ENCODE data around the gene SYT1. TPM values are rescaled to one million over a fixed set of nuclear protein-coding genes. Genes with fewer than 3 reads are reported as not detected.

The SYT1 gene
- total RNA-seq, 1 donor from 2014 or later: 35.5 TPM

DNA sequence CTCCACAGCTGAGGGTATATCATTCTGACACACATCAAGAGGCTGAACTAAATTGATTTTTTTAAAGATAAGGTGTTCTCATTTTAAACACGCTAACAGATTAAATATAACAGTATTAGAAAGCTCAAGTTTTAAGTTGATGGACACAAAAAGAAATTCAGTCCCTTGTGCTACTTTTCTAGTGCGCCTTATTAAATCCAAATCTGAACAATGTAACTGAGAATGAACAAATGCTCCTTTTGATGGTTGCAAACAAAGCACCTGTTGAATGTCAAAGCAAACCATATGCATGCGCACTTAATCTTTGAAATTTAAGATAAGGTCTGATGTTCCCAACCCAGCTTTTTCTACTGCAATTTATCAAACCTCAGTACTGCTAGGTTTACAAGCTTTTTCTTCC is 424.3 kb downstream of the SYT1 start:
- no peak for DNase-seq (ENCODE audit: extremely low spot score, unreplicated experiment)
- no peaks in the 10 kb centered on the region for H3K4me1 Mint-ChIP-seq (ENCODE audit: unreplicated experiment)
- TF ChIP-seq, protein P1, sequence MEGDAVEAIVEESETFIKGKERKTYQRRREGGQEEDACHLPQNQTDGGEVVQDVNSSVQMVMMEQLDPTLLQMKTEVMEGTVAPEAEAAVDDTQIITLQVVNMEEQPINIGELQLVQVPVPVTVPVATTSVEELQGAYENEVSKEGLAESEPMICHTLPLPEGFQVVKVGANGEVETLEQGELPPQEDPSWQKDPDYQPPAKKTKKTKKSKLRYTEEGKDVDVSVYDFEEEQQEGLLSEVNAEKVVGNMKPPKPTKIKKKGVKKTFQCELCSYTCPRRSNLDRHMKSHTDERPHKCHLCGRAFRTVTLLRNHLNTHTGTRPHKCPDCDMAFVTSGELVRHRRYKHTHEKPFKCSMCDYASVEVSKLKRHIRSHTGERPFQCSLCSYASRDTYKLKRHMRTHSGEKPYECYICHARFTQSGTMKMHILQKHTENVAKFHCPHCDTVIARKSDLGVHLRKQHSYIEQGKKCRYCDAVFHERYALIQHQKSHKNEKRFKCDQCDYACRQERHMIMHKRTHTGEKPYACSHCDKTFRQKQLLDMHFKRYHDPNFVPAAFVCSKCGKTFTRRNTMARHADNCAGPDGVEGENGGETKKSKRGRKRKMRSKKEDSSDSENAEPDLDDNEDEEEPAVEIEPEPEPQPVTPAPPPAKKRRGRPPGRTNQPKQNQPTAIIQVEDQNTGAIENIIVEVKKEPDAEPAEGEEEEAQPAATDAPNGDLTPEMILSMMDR (conservative IDR thresholded peaks at IDR 0.05): no peak
- peaks cover 6% of the 10 kb centered on the region for H3K36me3 Mint-ChIP-seq
- no peak overlapping the region for H3K4me3 Mint-ChIP-seq
- no peak overlapping the region for H3K27ac Mint-ChIP-seq
- H3K27me3 Mint-ChIP-seq: no peaks in the 10 kb centered on the region
- H3K9me3 Mint-ChIP-seq: no peaks in the 10 kb centered on the region

DNA sequence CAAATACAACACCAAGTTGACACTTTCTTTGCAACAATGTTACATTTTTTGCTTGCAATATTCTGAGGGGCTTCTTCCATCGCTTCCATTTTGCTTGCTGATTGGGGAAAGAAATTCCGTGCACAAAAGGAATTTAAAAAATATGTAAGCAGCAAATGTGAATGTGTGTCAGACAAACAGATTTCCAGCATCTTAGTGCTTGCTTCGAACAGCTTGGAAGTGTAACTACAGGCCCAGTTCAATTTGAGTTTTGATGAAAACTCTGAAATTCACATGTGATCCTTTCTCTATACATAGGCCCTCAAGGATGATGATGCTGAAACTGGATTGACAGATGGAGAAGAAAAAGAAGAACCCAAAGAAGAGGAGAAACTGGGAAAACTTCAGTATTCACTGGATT is 427.1 kb downstream of the SYT1 start:
- H3K9me3 Mint-ChIP-seq: no peaks in the 10 kb centered on the region
- H3K27me3 Mint-ChIP-seq: no peaks in the 10 kb centered on the region
- no peak overlapping the region for H3K4me3 Mint-ChIP-seq
- H3K36me3 Mint-ChIP-seq: peaks cover 10% of the 10 kb centered on the region
- DNase-seq (ENCODE audit: extremely low spot score, unreplicated experiment): no peak
- H3K4me1 Mint-ChIP-seq (ENCODE audit: unreplicated experiment): no peaks in the 10 kb centered on the region
- TF ChIP-seq, protein P1 (conservative IDR thresholded peaks at IDR 0.05): no peak
- no peak overlapping the region for H3K27ac Mint-ChIP-seq

DNA sequence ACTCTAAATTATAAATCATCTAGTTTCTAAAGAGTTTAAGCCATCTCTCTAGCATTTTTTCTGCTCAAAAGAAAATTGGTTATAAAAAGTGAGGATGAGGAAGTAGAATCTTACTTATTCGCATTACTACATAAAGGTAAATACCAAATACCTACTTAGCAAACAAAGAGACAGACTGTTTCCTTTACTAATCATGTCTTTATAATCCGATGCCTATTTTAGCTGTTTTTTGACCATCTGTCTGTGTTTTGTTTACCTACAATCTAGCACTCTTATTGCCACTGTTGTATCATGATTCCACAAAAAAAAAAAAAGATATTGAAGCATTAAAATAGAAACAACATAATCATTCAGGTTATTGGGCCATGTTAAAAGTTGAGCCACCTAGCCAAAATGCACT is 430.0 kb downstream of the SYT1 start:
- TF ChIP-seq, protein P1 (conservative IDR thresholded peaks at IDR 0.05): no peak
- Mint-ChIP-seq H3K36me3 (peaks cover 10% of the 10 kb centered on the region), H3K4me1 (ENCODE audit: unreplicated experiment) (peaks cover 6% of the 10 kb centered on the region), H3K9me3 (no peaks in the 10 kb centered on the region), H3K27ac (no peak overlapping the region), H3K27me3 (no peaks in the 10 kb centered on the region), H3K4me3 (no peak overlapping the region)
- no peak for DNase-seq (ENCODE audit: extremely low spot score, unreplicated experiment)

DNA sequence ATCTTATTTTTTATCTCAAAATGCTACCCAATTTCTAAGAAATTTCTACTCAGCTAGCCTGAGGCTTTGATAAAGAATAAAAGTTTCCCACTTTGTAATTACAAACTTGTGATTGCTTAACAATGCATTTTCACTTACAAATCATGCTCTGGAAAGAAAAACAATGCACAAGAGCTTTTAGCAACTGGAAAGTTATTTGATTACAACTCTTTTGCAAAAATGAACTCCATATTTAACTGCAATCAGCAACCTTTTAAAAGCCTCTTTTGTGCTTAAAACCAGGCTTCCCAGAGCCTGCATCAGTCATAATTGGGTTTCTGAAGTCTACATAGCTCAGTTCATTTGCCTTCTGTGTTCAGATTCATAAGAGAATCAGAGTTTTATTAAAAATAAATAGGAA is 431.0 kb downstream of the SYT1 start:
- Mint-ChIP-seq H3K36me3 (peaks cover 4% of the 10 kb centered on the region), H3K27me3 (no peaks in the 10 kb centered on the region), H3K4me3 (no peak overlapping the region), H3K4me1 (ENCODE audit: unreplicated experiment) (peaks cover 11% of the 10 kb centered on the region), H3K27ac (no peak overlapping the region), H3K9me3 (no peaks in the 10 kb centered on the region)
- no peak for DNase-seq (ENCODE audit: extremely low spot score, unreplicated experiment)
- TF ChIP-seq, protein P1 (conservative IDR thresholded peaks at IDR 0.05): no peak

DNA sequence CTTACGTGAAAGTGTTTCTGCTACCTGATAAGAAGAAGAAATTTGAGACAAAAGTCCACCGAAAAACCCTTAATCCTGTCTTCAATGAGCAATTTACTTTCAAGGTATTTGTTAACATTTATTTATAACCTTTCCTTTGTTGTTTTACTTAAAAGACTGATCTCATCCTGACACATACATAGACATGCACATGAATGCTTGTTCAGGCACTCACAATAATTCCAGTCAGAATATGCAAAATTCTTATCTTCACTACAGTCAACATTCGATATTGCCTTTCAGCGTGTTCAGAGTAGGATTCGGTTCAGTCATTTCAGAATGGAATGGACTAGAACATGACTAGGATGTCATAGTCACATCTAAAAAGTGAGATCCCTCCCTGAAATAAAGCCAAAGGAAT is 431.6 kb downstream of the SYT1 start:
- Mint-ChIP-seq H3K36me3 (peaks cover 4% of the 10 kb centered on the region), H3K27ac (no peak overlapping the region), H3K9me3 (no peaks in the 10 kb centered on the region), H3K27me3 (no peaks in the 10 kb centered on the region), H3K4me3 (no peak overlapping the region), H3K4me1 (ENCODE audit: unreplicated experiment) (peaks cover 11% of the 10 kb centered on the region)
- TF ChIP-seq, protein P1 (conservative IDR thresholded peaks at IDR 0.05): no peak
- no peak for DNase-seq (ENCODE audit: extremely low spot score, unreplicated experiment)

DNA sequence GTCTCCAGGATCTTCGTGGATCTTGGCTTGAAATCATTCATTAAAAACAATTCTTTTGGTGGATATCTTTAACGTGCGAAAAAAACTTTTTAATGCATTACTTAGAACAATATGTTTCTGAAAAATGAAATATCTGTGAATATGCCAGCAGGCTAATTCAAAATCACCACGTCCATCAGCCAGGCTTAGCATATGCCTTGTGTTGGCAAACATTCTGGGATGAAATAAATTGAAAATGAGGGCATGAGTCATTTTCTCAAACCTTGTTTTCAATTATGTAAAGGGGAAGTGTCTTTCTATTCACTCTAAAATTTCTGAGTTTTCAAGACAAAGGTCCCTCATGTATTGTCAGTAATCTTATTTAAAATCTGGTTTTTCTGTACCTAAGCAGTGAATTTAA is 432.3 kb downstream of the SYT1 start:
- Mint-ChIP-seq H3K36me3 (peaks cover 4% of the 10 kb centered on the region), H3K4me3 (no peak overlapping the region), H3K4me1 (ENCODE audit: unreplicated experiment) (peaks cover 11% of the 10 kb centered on the region), H3K27ac (no peak overlapping the region), H3K27me3 (no peaks in the 10 kb centered on the region), H3K9me3 (no peaks in the 10 kb centered on the region)
- TF ChIP-seq, protein P1 (conservative IDR thresholded peaks at IDR 0.05): no peak
- DNase-seq (ENCODE audit: extremely low spot score, unreplicated experiment): no peak

Data from type B pancreatic cell (in vitro differentiated cells).